Left colon (tissue), 2 donors: ENCODE measurements around the gene ABR. TPM values are rescaled to one million over a fixed set of nuclear protein-coding genes. Genes with fewer than 3 reads are reported as not detected.
"Not testable (repeated sequence)": the region's sequence is repeated elsewhere in the genome, so short reads cannot be mapped to it uniquely, and the experiment has no call there.

ENCODE experiments used
- ATAC-seq: fragments of 200-7000 bp; cut with Tn5 transposase; one replicate; pipeline ENCODE4 v1.9.1; 2020; ENCODE audit warnings: mild to moderate bottlenecking, moderate library complexity
- DNase-seq, 2 donors: peaks; one replicate each; pipeline ENCODE4 v3.0.0-alpha.2; 2020
- intact Hi-C, 2 donors: fragments of 100-400 bp; cut with DNase I in 1 of 2; cut with micrococcal nuclease in 1 of 2; formaldehyde crosslinking; loops; one replicate each; pipeline versions ENCODE4 v1.11.2 to v1.14.0; 2022; cut with DNase I, micrococcal nuclease
- microRNA-seq, 2 donors: library from miRNA; unstranded; fragments of <30 nt; microRNA quantifications; one replicate each; pipeline versions ENCODE4 v1.1.0 to v1.2.0, GENCODE V29; 2020
- total RNA-seq, 2 donors: library from RNA; stranded (reverse); fragmentation: NEBNext Ultra II Directional; extraction: Animal tissue kit (Norgen Biotek cat#: 25700); gene quantifications; one replicate each; pipeline ENCODE4 v1.2.1, GENCODE V29; 2021
- donor health status: DM: no; HTN: no; CAD: no.
- donor health status: DM: yes; HTN: yes; CAD: no.

ABR gene
- total RNA-seq, 2 donors from 2014 or later: 310 to 373 TPM

DNA sequence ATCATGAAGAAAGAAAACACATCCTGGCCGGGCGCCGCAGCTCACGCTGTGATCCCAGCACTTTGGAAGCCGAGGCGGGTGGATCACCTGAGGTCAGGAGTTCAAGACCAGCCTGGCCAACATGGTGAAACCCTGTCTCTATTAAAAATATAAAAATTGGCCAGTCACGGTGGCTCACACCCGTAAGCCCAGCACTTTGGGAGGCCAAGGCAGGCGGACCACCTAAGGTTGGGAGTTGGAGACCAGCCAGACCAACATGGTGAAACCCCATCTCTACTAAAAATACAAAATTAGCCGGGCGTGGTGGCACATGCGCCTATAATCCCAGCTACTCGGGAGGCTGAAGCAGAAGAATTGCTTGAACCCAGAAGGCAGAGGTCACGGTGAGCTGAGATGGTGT lies 207.9 kb downstream of the ABR start:
- intact Hi-C loops, ATAC-seq: not testable (repeated sequence)

DNA sequence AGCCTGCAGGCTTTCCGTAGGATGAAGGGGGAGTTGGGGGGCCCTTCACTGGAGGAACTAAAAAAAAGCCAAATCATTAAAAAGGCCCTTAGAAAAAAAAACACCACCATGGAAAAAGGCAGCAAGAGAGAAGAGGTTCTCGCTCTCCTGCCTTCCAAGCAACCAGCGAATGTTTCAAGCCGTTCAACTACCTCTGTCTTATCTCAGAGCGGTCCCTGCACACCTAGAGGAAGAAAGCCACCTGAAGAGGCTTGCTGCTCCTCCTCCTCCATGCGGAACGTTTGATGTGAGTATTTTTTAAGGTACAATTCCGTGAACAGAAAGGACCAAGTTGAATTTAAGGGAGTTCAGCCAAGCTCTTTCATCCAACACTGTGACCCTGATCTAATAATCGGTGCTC lies 209.4 kb downstream of the ABR start:
- no peak for DNase-seq
- intact Hi-C loops: no loop called here
- ATAC-seq: no peak

More for the DNA sequence above, 207.9 kb downstream of the ABR start:
- not testable (repeated sequence) for DNase-seq

DNA sequence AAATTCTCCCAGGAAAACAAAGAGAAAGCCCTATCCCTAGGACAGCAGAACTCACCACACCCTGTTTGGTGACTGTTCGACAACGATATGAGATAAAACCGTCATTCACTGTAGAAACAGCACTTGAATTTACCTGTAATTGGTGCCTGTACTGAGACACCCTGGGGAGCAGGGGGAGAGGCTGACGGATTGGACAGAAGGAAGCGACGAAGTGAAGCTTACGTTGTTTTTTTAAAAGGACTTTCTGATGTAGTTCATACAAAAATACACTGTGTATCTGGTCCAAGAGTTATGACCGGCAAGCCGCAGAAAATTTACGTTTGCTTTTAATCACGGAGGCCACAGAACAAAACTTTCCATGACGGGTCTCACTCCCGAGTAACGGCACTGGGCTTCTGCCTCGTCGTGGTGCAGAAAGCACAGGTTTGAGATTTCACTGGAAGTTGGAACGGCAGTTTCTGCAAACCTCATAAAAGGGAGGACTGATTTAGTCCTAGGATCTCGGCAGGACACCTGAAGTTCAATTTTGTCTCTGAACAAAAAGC lies 209.9 kb downstream of the ABR start:
- DNase-seq: no peak
- no peak for ATAC-seq
- intact Hi-C loops: no loop called here

DNA sequence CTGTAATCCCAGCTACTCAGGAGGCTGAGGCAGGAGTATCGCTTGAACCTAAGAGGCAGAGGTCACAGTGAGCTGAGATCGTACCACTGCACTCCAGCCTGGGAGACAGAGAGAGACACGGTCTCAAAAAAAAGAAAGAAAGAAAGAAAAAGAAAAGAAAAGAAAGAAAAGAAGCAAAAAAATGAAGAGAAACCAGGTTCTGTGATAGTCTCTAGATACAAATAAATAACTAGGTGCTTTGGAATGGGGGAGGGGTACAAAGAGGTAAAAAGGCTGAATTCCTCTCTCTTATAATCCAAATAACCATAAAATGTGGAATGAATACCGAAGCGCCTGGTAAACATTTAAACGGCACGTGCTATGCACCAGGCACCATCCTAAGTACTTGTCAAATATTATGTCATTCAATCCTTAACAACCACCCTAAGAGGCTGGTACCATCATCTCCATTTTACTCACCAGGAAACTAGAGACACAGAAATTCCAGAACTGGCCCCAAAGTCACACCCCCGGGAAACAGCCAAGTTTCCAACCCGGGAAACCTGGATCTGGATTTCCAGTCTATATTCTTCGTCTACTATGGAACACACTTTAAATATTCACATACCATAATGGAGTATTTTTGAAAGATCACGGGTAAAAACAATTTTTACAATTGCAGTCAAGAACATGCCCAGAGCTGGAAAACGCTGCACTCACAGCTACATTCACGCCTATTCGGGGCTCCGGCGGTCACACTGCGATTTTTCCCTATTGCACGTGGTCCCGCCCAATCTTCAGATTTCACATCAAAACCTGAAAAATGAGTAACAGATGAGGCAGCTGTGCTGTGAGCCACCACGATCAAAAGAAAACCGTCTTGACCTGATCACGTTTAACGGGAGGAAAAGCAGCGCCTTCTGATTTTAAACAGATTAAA lies 210.7 kb downstream of the ABR start:
- intact Hi-C loops: no loop called here
- ATAC-seq (no peak), DNase-seq (no peak)

DNA sequence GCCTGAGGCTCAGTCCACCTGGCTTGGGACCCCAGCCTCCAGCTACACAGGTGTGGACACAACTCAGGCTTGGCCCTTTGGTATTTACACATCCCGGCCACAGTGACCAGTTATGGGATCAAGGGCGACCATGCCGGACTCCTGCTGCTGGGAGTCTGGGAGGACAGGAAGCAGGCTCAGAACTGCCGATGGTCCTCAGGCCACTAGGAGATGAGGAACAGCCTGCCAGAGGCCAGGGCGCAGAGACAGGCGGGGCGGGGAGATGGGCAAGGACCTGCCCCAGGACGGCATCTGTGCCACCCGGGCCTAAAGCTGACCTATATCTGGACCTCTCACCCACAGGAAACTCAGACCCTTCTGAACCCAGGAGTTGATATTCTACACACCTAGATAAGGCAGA lies 212.7 kb downstream of the ABR start:
- intact Hi-C loops: no loop called here
- DNase-seq (no peak), ATAC-seq (no peak)

DNA sequence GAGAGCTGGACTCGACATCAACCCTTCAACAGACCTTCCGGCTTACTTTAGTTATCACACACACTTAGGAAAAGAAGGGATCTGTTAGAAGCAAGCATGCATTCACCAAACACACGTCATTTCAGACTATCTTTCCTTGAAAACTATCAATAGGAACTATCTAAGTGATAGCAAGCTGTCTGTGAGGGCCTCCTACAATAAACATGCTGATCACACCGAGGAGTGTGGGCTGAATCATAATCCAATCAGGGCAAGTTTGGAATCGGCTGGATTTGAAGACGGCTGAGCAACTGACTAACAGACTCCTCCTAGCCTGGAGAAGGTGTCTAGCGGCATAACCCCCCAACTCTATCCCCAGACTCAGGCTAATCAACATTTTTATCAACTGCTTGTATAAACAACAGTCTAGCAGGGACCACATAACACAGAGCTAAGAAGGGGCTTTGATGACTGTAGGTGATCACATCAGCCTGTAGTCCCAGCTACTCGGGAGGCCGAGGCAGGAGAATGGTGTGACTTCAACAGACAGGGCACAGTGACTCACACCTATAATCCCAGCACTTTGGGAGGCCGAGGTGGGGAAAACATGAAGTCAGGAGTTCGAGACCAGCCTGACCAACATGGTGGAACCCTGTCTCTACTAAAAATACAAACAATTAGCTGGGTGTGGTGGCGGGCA lies 214.3 kb downstream of the ABR start:
- ATAC-seq: no peak
- no peak for DNase-seq
- intact Hi-C loops: no loop called here

DNA sequence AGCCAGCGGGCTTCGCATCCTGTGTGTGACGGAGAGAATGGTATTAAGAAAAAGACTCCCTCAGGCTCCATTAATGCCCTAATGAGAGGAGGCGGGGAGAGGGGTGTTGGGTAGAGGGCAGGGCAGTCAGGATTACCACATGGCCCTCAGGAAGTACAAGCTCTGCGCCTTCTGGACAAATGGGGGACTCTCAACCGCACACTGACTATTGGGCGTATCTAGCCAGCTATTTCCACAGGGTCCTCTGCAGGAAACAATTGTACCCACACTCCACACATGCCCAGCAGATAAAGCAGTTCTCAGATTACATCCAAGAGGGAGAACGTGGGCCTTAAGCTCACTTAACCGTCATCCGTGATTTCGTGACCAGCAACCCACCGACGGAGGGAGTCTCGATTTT lies 214.9 kb downstream of the ABR start:
- ATAC-seq: no peak
- intact Hi-C loops: no loop called here

DNA sequence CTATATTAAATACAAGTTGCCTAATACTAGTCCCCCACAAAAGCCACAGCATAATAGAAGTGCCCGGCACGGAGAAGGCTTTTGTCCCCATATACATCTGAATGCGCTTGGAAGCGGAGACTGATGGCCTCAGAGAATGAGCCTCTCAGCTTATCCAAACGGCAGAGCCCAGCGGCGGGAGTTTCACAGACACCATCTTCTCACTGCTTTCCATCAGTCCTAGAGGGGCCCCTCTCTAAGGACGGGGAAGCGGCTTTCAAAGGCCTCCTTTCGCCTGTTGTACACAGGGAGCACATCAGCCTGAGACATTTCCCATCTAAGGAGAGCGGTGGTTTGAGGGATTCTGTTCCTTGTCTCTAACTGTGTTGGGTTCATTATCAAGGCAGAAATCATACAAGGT lies 217.1 kb downstream of the ABR start:
- intact Hi-C loops: no loop called here
- no peak for DNase-seq
- ATAC-seq: no peak

More for the DNA sequence above, 214.9 kb downstream of the ABR start:
- no peak for DNase-seq

DNA sequence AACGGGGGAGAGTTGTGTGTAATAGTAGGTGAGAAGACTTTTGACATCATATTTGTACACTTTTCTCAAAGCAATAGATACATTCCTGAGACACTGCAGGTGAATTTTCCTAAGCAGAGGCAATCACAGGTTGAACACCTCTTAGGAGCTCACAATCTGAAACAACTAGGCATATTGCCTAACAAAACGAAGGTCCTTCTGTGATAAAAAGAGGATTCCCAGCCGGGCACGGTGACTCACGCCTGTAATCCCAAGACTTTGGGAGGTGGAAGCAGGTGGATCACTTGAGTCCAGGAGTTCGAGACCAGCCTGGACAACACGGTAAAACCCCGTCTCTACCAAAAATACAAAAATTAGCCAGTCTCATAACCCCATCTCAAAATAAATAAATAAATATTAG lies 217.6 kb downstream of the ABR start:
- ATAC-seq: no peak
- DNase-seq: no peak
- intact Hi-C loops: no loop called here

DNA sequence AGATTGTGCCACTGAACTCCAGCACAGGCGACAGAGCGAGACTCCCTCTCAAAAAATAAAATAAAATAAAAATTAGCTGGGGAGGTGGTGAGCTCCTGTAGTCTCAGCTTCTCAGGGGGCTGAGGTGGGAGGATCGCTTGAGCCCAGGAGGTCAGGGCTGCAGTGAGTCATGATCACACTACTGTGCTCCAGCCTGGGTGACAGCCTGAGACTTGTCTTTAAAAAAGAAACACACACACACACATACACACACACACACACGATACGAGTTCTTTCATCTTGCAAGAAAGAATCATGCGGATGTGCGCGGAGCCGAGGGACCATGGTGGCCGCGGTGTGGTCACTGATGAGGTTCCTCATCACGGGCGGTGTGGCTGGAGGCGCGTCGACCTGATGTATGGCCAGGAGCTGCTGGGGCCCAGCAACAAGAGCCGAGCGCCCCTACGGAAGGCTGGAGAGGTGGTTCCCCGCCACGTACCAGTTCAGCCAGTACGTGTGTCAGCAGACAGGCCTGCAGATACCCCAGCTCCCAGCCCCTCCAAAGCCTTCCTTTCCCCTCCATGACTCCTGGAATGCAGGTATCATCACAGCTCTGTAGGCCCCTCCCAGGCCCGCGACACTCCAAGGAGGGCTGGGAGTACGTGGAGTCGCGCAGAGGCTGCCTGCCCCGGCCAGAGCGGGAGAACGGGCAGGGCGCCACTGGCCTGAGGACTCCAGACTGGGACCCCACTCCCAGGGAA lies 220.9 kb downstream of the ABR start:
- intact Hi-C loops: no loop called here
- no peak for DNase-seq
- ATAC-seq: no peak

DNA sequence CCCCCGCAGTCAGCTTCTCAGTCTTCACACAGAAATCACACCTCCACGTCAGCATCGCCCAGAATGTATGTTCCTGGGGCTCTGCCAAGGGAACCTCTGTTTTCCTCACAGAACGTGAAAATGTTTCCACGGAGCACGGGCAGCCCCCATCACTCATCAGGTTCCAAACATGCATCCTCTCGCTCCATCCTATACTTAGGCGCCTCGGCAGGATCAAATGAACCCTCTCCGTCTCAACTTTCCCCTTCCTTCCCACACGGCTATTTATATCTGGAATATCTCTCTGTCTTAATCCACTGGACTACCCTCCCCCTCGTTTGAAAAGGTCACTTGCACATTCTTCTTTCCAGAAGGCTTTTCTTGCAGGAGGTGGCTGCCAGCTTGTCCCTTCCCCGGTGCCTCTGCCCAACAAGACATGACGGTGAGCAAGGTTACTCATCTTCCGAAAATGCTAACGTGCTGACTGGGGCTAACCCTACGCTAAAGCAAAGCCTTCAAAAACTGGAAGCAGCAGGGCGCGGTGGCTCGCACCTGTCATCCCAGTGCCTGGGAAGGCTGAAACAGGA lies 221.8 kb downstream of the ABR start:
- DNase-seq (no peak), ATAC-seq (no peak)
- intact Hi-C loops: no loop called here

DNA sequence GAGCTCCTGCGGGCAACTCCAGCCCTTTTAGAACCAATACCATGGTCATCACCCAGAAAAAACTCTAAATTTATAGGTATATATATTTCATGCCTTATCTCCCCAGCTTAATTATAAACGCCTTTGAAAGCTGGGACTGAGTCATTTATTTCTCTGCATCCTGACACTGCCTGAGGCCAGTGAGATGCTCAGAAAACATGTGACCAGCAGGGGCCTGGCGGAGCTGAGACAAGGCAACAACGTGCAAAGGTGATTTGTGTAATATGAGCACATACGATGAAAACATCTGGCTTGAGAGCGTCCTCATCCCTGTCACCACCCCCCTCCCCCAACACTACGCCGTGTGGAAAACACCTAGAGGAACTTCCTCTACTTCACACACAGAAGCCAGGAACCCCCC lies 222.9 kb downstream of the ABR start:
- intact Hi-C loops: no loop called here
- ATAC-seq: no peak
- DNase-seq: no peak

DNA sequence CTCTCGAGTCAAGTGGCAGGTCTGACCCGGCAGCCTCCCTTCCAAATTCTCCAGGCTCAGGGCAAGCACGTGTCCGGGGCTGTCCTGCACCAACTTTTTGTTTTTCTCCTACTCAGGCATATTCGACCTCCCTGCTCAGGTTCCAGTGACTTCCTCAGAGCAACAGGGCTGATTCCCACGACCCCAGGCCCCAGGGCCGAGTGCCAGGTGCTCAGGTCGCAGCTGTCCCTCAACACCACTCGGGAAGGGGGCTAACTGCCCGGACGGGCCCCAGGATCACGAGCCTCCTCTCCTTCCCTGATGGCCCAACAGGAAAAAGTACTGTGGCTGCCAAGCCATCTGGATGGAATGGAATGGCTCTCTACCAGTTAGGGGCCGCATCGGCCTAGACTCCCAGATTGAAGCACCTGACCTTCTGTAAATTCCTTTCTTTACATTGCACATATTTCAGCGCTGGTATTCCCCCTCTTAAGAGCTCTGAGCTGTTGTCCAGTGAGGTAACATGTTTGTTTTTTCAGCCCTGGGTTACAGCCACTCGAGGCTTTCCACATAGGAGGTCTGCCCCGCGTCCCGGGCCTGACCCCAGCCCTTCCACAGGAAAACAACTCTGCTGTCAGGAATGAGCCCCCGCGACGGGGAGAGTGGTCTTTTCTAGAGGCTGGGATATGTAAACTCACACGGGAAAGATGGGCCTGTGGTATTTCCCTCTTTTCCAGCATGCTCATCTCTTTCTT lies 225.2 kb downstream of the ABR start:
- DNase-seq (no peak), ATAC-seq (no peak)
- intact Hi-C loops: no loop called here

DNA sequence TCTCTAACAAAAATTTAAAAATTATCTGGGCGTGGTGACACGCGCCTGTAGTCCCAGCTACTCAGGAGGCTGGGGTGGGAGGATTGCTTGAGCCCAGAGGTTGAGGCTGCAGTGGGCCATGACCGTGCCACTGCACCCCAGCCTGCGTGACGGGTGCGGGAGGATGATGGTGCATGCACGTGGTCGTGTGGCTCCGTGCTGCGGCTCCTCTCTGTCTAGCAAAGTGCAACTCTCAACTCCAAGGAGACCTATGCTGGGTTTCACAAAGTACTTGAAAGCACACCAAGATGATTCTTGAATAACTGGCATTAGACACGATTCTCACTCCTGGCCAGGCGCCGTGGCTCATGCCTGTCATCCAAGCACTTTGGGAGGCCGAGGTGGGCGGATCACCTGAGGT lies 226.0 kb downstream of the ABR start:
- ATAC-seq (no peak), DNase-seq (no peak)
- intact Hi-C loops: no loop called here

Small RNAs within 50 kb of the gene (microRNA-seq; reads per million reads assigned to microRNA genes)
- gene MIR3183: 0 to 5.4 reads per million in 2 donors

Other genes with a start within 250 kb of the ABR start
- gene NXN, start 200.2 kb downstream of the ABR start, total RNA-seq: 10 to 100 TPM in 1 of 2 donors, 1 to 10 TPM in 1; 3.9 to 14.5 TPM
- gene TIMM22, start 182.9 kb downstream of the ABR start, total RNA-seq: 1 to 10 TPM; 8.2 to 9.0 TPM
- not detected for gene BHLHA9, start 90.5 kb upstream of the ABR start, total RNA-seq
- under 1 TPM in 1 of 2 donors, not detected in 1; 0.47 TPM for gene TRARG1, start 99.7 kb upstream of the ABR start, total RNA-seq
- 100 to 1,000 TPM; 411 to 446 TPM for gene YWHAE, start 220.2 kb upstream of the ABR start, total RNA-seq